MM.1S (cell line): ENCODE data around the gene AQP12A.
"Not testable (repeated sequence)": the region's sequence is repeated elsewhere in the genome, so short reads cannot be mapped to it uniquely, and the experiment has no call there.

Source experiments
- EZH2phosphoT487 ChIP-seq: fragments of 300-600 bp; sonication (generic); IDR thresholded peaks from 2 replicates; pipeline ENCODE4 v1.6.1; 2018; ENCODE audit warnings: antibody characterized with exemption, low read length
- TF ChIP-seq, protein P1 (sequence below): fragments of 300-600 bp; sonication (generic); IDR thresholded peaks from 2 replicates; pipeline ENCODE4 v1.5.1; 2016; ENCODE audit warnings: antibody characterized with exemption, low read length, mixed read lengths

GRCh38 chr2:240694304-240694703 is 2.6 kb downstream of the AQP12A start:
- TF ChIP-seq, protein P1, sequence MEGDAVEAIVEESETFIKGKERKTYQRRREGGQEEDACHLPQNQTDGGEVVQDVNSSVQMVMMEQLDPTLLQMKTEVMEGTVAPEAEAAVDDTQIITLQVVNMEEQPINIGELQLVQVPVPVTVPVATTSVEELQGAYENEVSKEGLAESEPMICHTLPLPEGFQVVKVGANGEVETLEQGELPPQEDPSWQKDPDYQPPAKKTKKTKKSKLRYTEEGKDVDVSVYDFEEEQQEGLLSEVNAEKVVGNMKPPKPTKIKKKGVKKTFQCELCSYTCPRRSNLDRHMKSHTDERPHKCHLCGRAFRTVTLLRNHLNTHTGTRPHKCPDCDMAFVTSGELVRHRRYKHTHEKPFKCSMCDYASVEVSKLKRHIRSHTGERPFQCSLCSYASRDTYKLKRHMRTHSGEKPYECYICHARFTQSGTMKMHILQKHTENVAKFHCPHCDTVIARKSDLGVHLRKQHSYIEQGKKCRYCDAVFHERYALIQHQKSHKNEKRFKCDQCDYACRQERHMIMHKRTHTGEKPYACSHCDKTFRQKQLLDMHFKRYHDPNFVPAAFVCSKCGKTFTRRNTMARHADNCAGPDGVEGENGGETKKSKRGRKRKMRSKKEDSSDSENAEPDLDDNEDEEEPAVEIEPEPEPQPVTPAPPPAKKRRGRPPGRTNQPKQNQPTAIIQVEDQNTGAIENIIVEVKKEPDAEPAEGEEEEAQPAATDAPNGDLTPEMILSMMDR = not testable (repeated sequence)
- TF ChIP-seq EZH2phosphoT487 = not testable (repeated sequence)
